Activated naive CD8-positive, alpha-beta T cell treated with anti-CD3 and anti-CD28 coated beads, Interleukin-2, amount 50 U/mL, for 16 hours (primary cell): ENCODE results near the gene LGALS9.
A peak's percentile ranks its signal among the peaks of the same experiment; 100 is the strongest.
"Not testable (repeated sequence)": the region's sequence is repeated elsewhere in the genome, so short reads cannot be mapped to it uniquely, and the experiment has no call there.

Experiments used
- DNase-seq: peaks from one replicate; pipeline ENCODE4 v3.0.0-alpha.2; 2020; ENCODE audit warnings: low read depth, low spot score

LGALS9 gene

GRCh38 chr17:27629260-27629659 lies 1.7 kb upstream of the LGALS9 start:
- DNase-seq: not testable (repeated sequence)

GRCh38 chr17:27631411-27631760 lies 398 bp downstream of the LGALS9 start:
- no peak for DNase-seq

- no peak for DNase-seq
Observed at GRCh38 chr17:27631897-27632725, 1.1 kb downstream of the LGALS9 start.

GRCh38 chr17:27632766-27633165 lies 1.8 kb downstream of the LGALS9 start:
- not testable (repeated sequence) for DNase-seq

- DNase-seq: no peak
Observed at GRCh38 chr17:27633312-27634025, 2.5 kb downstream of the LGALS9 start.

GRCh38 chr17:27634026-27634335 lies 3.0 kb downstream of the LGALS9 start:
- no peak for DNase-seq

- DNase-seq: no peak
Observed at GRCh38 chr17:27634776-27635175, 3.8 kb downstream of the LGALS9 start.

- DNase-seq: no peak
Observed at GRCh38 chr17:27635275-27635823, 4.4 kb downstream of the LGALS9 start.

GRCh38 chr17:27636005-27636520 lies 5.1 kb downstream of the LGALS9 start:
- not testable (repeated sequence) for DNase-seq

GRCh38 chr17:27637818-27638217 lies 6.8 kb downstream of the LGALS9 start:
- not testable (repeated sequence) for DNase-seq

GRCh38 chr17:27638415-27638914 lies 7.5 kb downstream of the LGALS9 start:
- not testable (repeated sequence) for DNase-seq

GRCh38 chr17:27640790-27641189 lies 9.8 kb downstream of the LGALS9 start:
- DNase-seq: no peak

GRCh38 chr17:27644586-27644985 lies 13.6 kb downstream of the LGALS9 start:
- DNase-seq: no peak

- not testable (repeated sequence) for DNase-seq
Observed at GRCh38 chr17:27645621-27646020, 14.6 kb downstream of the LGALS9 start.

- no peak for DNase-seq
Observed at GRCh38 chr17:27646232-27646631, 15.2 kb downstream of the LGALS9 start.

- no peak for DNase-seq
Observed at GRCh38 chr17:27647765-27648164, 16.8 kb downstream of the LGALS9 start.

- not testable (repeated sequence) for DNase-seq
Observed at GRCh38 chr17:27649111-27649571, 18.2 kb downstream of the LGALS9 start.

GRCh38 chr17:27649929-27650328 lies 18.9 kb downstream of the LGALS9 start:
- no peak for DNase-seq

- no peak for DNase-seq
Observed at GRCh38 chr17:27650836-27651235, 19.8 kb downstream of the LGALS9 start.

GRCh38 chr17:27651411-27652345 lies 20.7 kb downstream of the LGALS9 start:
- DNase-seq: peak; percentile 22

- not testable (repeated sequence) for DNase-seq
Observed at GRCh38 chr17:27653449-27653971, 22.5 kb downstream of the LGALS9 start.
